Naive B cell (primary cell): ENCODE results near the gene FOCAD. TPM values are rescaled to one million over a fixed set of nuclear protein-coding genes. Genes with fewer than 3 reads are reported as not detected.

Source experiments
- ATAC-seq, 2 donors: fragments of 150-1000 bp; cut with Tn5 transposase; 2 replicates each; pipeline ENCODE4 v1.10.0; 2021; ENCODE audit warnings: low read depth in 2 of 2, mild to moderate bottlenecking in 2 of 2, moderate library complexity in 2 of 2
- DNase-seq: peaks from one replicate; pipeline ENCODE4 v3.0.0; 2022
- H3K27ac Mint-ChIP-seq, 6 donors: one replicate each; pipeline ENCODE4 v1.8.0; 2020 to 2022; ENCODE audit warnings: mild to moderate bottlenecking in 6 of 6, mixed read lengths in 6 of 6, moderate library complexity in 5 of 6, inconsistent platforms in 2 of 6
- H3K27me3 Mint-ChIP-seq, 3 donors: one replicate each; pipeline ENCODE4 v1.8.0; 2021 to 2022; ENCODE audit warnings: mixed read lengths in 3 of 3, mild to moderate bottlenecking in 1 of 3
- H3K36me3 Mint-ChIP-seq, 2 donors: one replicate each; pipeline ENCODE4 v1.8.0; 2020 to 2022; ENCODE audit warnings: mixed read lengths in 2 of 2, inconsistent platforms in 1 of 2, mild to moderate bottlenecking in 1 of 2
- H3K4me1 Mint-ChIP-seq, 3 donors: one replicate each; pipeline ENCODE4 v1.8.0; 2020 to 2022; ENCODE audit warnings: mixed read lengths in 3 of 3, inconsistent platforms in 1 of 3, mild to moderate bottlenecking in 1 of 3, moderate library complexity in 1 of 3
- H3K4me3 Mint-ChIP-seq, 8 donors: one replicate each; pipeline ENCODE4 v1.8.0; 2020 to 2022; ENCODE audit warnings: mild to moderate bottlenecking in 8 of 8, mixed read lengths in 8 of 8, moderate library complexity in 8 of 8, inconsistent platforms in 2 of 8
- H3K9me3 Mint-ChIP-seq, 7 donors: one replicate each; pipeline ENCODE4 v1.8.0; 2020 to 2022; ENCODE audit warnings: mixed read lengths in 7 of 7, mild to moderate bottlenecking in 5 of 7, inconsistent platforms in 2 of 7, moderate library complexity in 1 of 7
- polyA plus RNA-seq, 6 donors: library from polyadenylated mRNA; unstranded; fragments of 300-500 nt; fragmentation: Illumina TruSeq; gene quantifications; one replicate each; pipeline ENCODE4 v1.2.3, GENCODE V29; 2021; ENCODE audit warnings: low read depth in 6 of 6

FOCAD gene
- polyA plus RNA-seq, 6 donors from 2014 or later = 3.0 to 9.2 (median 5.5) TPM

- no peaks in the 10 kb centered on the region for H3K27me3 Mint-ChIP-seq
- H3K9me3 Mint-ChIP-seq = peaks cover 0 to 27% (median 7%) of the 10 kb centered on the region in 7 donors
- H3K4me3 Mint-ChIP-seq = no peak overlapping the region
- H3K4me1 Mint-ChIP-seq = no peaks in the 10 kb centered on the region
- DNase-seq (no peak), ATAC-seq (no peak)
- peaks cover 19 to 22% of the 10 kb centered on the region in 2 donors for H3K36me3 Mint-ChIP-seq
- H3K27ac Mint-ChIP-seq = no peak overlapping the region
Observed at GRCh38 chr9:20853866-20854265, 169.8 kb downstream of the FOCAD start.

- no peak for DNase-seq
- peaks cover 0 to 27% (median 7%) of the 10 kb centered on the region in 7 donors for H3K9me3 Mint-ChIP-seq
- no peak overlapping the region for H3K4me3 Mint-ChIP-seq
- H3K36me3 Mint-ChIP-seq = peaks cover 19 to 22% of the 10 kb centered on the region in 2 donors
- no peaks in the 10 kb centered on the region for H3K27me3 Mint-ChIP-seq
- no peak for ATAC-seq
- H3K27ac Mint-ChIP-seq = no peak overlapping the region
- H3K4me1 Mint-ChIP-seq = no peaks in the 10 kb centered on the region
Observed at GRCh38 chr9:20854444-20854843, 170.4 kb downstream of the FOCAD start.

- peaks cover 0 to 12% of the 10 kb centered on the region in 2 donors for H3K36me3 Mint-ChIP-seq
- peaks cover 0 to 8% (median 7%) of the 10 kb centered on the region in 3 donors for H3K4me1 Mint-ChIP-seq
- H3K9me3 Mint-ChIP-seq = peaks cover 0 to 1% (median 0%) of the 10 kb centered on the region in 7 donors
- DNase-seq (peak; percentile 7), ATAC-seq (peak; percentile 49 to 75)
- no peak overlapping the region for H3K27ac Mint-ChIP-seq
- no peak overlapping the region for H3K4me3 Mint-ChIP-seq
- no peaks in the 10 kb centered on the region for H3K27me3 Mint-ChIP-seq
Observed at GRCh38 chr9:20863945-20864344, 179.9 kb downstream of the FOCAD start.

GRCh38 chr9:20865347-20865746 is 181.3 kb downstream of the FOCAD start:
- peaks cover 0 to 8% (median 7%) of the 10 kb centered on the region in 3 donors for H3K4me1 Mint-ChIP-seq
- no peak for ATAC-seq
- H3K27ac Mint-ChIP-seq = no peak overlapping the region
- no peaks in the 10 kb centered on the region for H3K27me3 Mint-ChIP-seq
- no peak for DNase-seq
- H3K4me3 Mint-ChIP-seq = no peak overlapping the region
- H3K36me3 Mint-ChIP-seq = peaks cover 0 to 12% of the 10 kb centered on the region in 2 donors
- peaks cover 0 to 1% (median 0%) of the 10 kb centered on the region in 7 donors for H3K9me3 Mint-ChIP-seq

GRCh38 chr9:20870115-20870514 is 186.1 kb downstream of the FOCAD start:
- Mint-ChIP-seq H3K4me3 (no peak overlapping the region), H3K27ac (no peak overlapping the region), H3K27me3 (no peaks in the 10 kb centered on the region), H3K36me3 (peaks cover 0 to 12% of the 10 kb centered on the region in 2 donors), H3K9me3 (no peaks in the 10 kb centered on the region), H3K4me1 (peaks cover 12 to 20% (median 16%) of the 10 kb centered on the region in 3 donors)
- no peak for ATAC-seq
- DNase-seq = no peak

GRCh38 chr9:20872340-20872977 is 188.4 kb downstream of the FOCAD start:
- peaks cover 12 to 20% (median 16%) of the 10 kb centered on the region in 3 donors for H3K4me1 Mint-ChIP-seq

GRCh38 chr9:20873240-20873865 is 189.3 kb downstream of the FOCAD start:
- peak overlapping the region in 2 of 6 donors; percentile 21 to 30 for H3K27ac Mint-ChIP-seq
- H3K4me3 Mint-ChIP-seq = no peak overlapping the region
- no peaks in the 10 kb centered on the region for H3K36me3 Mint-ChIP-seq
- ATAC-seq (peak; percentile 71 to 73), DNase-seq (peak; percentile 3)
- H3K27me3 Mint-ChIP-seq = no peaks in the 10 kb centered on the region
- H3K4me1 Mint-ChIP-seq = peaks cover 12 to 20% (median 16%) of the 10 kb centered on the region in 3 donors
- H3K9me3 Mint-ChIP-seq = no peaks in the 10 kb centered on the region

More at GRCh38 chr9:20872340-20872977, 188.4 kb downstream of the FOCAD start:
- DNase-seq = no peak
- Mint-ChIP-seq H3K4me3 (no peak overlapping the region), H3K27me3 (no peaks in the 10 kb centered on the region), H3K27ac (peak overlapping the region in 1 of 6 donors; percentile 80), H3K36me3 (no peaks in the 10 kb centered on the region), H3K9me3 (no peaks in the 10 kb centered on the region)
- no peak for ATAC-seq

GRCh38 chr9:20880271-20880670 is 196.2 kb downstream of the FOCAD start:
- Mint-ChIP-seq H3K27me3 (no peaks in the 10 kb centered on the region), H3K4me1 (no peaks in the 10 kb centered on the region), H3K9me3 (no peaks in the 10 kb centered on the region), H3K27ac (no peak overlapping the region), H3K36me3 (no peaks in the 10 kb centered on the region), H3K4me3 (no peak overlapping the region)
- DNase-seq (no peak), ATAC-seq (no peak)

- no peaks in the 10 kb centered on the region for H3K27me3 Mint-ChIP-seq
- no peaks in the 10 kb centered on the region for H3K9me3 Mint-ChIP-seq
- no peaks in the 10 kb centered on the region for H3K36me3 Mint-ChIP-seq
- H3K4me3 Mint-ChIP-seq = no peak overlapping the region
- no peaks in the 10 kb centered on the region for H3K4me1 Mint-ChIP-seq
- H3K27ac Mint-ChIP-seq = no peak overlapping the region
- ATAC-seq (no peak), DNase-seq (no peak)
Observed at GRCh38 chr9:20880675-20881074, 196.6 kb downstream of the FOCAD start.

GRCh38 chr9:20884985-20885593 is 201.0 kb downstream of the FOCAD start:
- no peak overlapping the region for H3K27ac Mint-ChIP-seq
- DNase-seq = peak; percentile 9
- peaks cover 0 to 2% of the 10 kb centered on the region in 2 donors for H3K36me3 Mint-ChIP-seq
- H3K4me3 Mint-ChIP-seq = no peak overlapping the region
- no peaks in the 10 kb centered on the region for H3K4me1 Mint-ChIP-seq
- ATAC-seq = peak in 1 of 2 donors; percentile 45
- peaks cover 0 to 2% (median 0%) of the 10 kb centered on the region in 7 donors for H3K9me3 Mint-ChIP-seq
- no peaks in the 10 kb centered on the region for H3K27me3 Mint-ChIP-seq

GRCh38 chr9:20898885-20899554 is 215.0 kb downstream of the FOCAD start:
- ATAC-seq = no peak
- DNase-seq = no peak
- Mint-ChIP-seq H3K4me3 (no peak overlapping the region), H3K36me3 (peaks cover 0 to 4% of the 10 kb centered on the region in 2 donors), H3K9me3 (no peaks in the 10 kb centered on the region), H3K27me3 (no peaks in the 10 kb centered on the region), H3K27ac (peak overlapping the region in 1 of 6 donors; percentile 15), H3K4me1 (no peaks in the 10 kb centered on the region)

- ATAC-seq (no peak), DNase-seq (no peak)
- no peaks in the 10 kb centered on the region for H3K4me1 Mint-ChIP-seq
- H3K36me3 Mint-ChIP-seq = peaks cover 0 to 10% of the 10 kb centered on the region in 2 donors
- no peaks in the 10 kb centered on the region for H3K9me3 Mint-ChIP-seq
- H3K4me3 Mint-ChIP-seq = no peak overlapping the region
- H3K27me3 Mint-ChIP-seq = no peaks in the 10 kb centered on the region
- H3K27ac Mint-ChIP-seq = no peak overlapping the region
Observed at GRCh38 chr9:20903212-20903611, 219.2 kb downstream of the FOCAD start.

- no peaks in the 10 kb centered on the region for H3K9me3 Mint-ChIP-seq
- H3K27me3 Mint-ChIP-seq = no peaks in the 10 kb centered on the region
- no peak overlapping the region for H3K27ac Mint-ChIP-seq
- peaks cover 0 to 10% of the 10 kb centered on the region in 2 donors for H3K36me3 Mint-ChIP-seq
- ATAC-seq (no peak), DNase-seq (no peak)
- no peak overlapping the region for H3K4me3 Mint-ChIP-seq
- no peaks in the 10 kb centered on the region for H3K4me1 Mint-ChIP-seq
Observed at GRCh38 chr9:20904995-20905394, 220.9 kb downstream of the FOCAD start.
